HTR-8/SVneo (cell line): ENCODE results near the gene KCNK2.
"Not testable (repeated sequence)": the region's sequence is repeated elsewhere in the genome, so short reads cannot be mapped to it uniquely, and the experiment has no call there.

ENCODE experiments used
- DNase-seq: peaks from one replicate; pipeline ENCODE4 v3.0.0; 2011; ENCODE audit warnings: low spot score, mixed read lengths; ENCODE audit not compliant: insufficient read length
- FAIRE-seq: peaks from 2 replicates; lab custom pipeline; 2011; peaks lifted over from hg19 to GRCh38; lab: Jason Lieb, UNC

Gene KCNK2

GRCh38 chr1:215146240-215146975 lies 63.9 kb downstream of the KCNK2 start:
- DNase-seq (peak; percentile 12), FAIRE-seq (peak; percentile 69)

GRCh38 chr1:215147024-215147423 lies 64.5 kb downstream of the KCNK2 start:
- FAIRE-seq (no peak), DNase-seq (no peak)

DNA sequence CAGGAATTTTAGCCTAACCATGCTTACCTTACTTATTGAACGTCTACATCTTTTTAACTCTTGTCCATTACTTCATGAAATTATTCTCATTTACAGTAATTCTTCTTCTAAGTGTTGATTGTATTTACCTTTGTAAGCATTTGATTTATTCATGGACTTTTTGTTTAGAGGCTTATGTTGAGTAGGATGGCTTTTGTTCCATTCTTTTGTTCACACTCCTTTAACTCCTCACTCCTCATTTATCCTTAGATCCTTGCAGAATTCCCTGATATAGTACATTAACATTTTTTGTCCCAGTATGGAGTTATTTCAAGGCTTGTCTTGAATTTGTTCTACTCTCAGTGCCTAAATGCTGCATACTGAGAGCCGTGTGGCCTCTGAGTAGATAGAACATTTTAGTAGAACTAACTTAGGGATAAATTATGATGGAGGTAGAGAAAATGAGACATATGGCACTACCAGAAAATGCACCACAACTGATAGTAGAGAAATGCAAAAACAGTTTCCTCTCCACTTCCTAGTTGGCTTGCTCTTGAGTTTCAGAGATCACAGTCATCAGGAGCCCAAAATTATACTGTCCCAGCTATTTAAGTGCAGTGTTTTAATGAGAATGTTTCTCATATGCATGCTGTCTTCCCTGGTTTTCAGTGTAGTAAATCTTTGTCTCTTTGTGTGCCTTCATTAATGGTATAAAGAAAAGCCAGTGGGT lies 69.5 kb downstream of the KCNK2 start:
- DNase-seq (no peak), FAIRE-seq (no peak)

DNA sequence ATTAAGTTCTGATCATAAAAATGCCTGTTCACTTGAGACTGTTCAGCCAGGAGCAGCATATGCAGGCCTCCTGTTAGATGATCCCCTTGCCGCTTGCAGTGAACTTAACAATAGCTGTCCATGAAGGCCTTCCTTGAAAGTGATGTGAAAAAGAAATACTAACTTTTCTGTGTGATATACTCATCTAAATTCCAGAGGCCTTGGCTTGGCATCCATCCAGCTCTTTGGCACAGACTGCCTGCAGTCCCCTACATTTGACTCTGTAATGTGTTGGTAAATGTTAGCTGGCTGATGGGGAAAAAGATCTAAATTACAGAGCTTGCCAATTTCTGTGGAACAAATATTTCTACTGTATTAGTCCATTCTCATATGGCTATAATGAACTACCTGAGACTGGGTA lies 73.7 kb downstream of the KCNK2 start:
- no peak for FAIRE-seq
- no peak for DNase-seq

DNA sequence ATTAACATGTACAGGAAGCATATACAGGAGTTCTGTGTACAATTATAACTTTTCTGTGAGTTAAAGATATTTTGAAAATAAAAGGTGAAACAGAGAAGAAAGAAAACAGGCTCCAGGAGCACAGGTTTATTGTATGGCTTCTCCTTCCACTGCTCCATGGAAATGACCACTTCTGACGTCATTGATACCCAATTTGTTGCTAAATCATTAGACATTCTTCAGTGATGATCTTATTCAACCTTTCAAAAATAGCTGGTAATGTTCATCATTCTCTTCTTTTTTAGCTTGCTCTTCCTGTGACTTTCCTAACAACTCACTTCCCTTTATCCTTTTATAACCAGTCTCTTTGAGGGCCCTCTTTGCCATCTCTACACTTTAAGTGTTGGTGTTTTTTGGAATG lies 77.8 kb downstream of the KCNK2 start:
- FAIRE-seq = no peak
- no peak for DNase-seq

- FAIRE-seq, DNase-seq: not testable (repeated sequence)
Observed at GRCh38 chr1:215163144-215163543, 80.6 kb downstream of the KCNK2 start.

DNA sequence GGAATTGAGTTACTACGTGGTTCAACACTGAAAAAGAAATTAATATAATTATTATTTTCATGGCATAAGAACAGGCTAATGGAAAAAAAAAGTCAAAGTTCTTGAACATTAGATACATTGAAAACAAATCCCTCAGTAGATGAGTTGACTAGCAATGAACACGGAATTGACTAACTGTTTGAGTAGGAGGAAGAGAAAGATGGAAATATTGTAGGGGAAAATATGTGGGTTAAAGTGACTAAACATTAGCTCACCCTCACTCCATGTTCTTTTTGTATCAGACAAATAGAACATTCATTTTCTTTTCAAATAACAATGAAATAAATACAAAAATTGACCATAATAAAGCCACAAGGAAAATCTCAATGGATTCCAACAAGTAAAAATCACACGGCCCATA lies 84.3 kb downstream of the KCNK2 start:
- no peak for FAIRE-seq

DNA sequence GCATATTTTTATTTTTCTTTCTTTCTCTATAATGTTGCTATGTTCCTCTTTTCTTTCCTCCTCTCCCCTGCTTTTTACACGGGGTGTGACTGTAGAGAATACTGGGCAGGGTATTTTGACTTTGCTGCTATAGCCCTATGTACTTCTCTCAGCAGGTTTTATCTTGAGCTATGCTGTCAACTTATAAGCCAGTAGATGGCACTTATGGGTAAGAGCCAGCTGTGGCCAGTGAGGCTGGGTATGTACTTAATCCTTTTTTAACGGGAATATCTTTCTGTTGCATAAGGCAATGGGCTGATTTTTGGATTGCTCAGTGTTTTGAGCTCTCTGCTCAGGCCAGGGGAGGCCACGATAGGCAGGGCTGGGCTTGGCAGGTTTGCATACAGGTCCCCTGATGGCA lies 99.0 kb downstream of the KCNK2 start:
- FAIRE-seq (no peak), DNase-seq (no peak)

More for the DNA sequence above, 84.3 kb downstream of the KCNK2 start:
- no peak for DNase-seq

- DNase-seq = no peak
- FAIRE-seq = no peak
Observed at GRCh38 chr1:215185067-215185620, 102.6 kb downstream of the KCNK2 start.

- no peak for DNase-seq
Observed at GRCh38 chr1:215188302-215188950, 105.9 kb downstream of the KCNK2 start.

DNA sequence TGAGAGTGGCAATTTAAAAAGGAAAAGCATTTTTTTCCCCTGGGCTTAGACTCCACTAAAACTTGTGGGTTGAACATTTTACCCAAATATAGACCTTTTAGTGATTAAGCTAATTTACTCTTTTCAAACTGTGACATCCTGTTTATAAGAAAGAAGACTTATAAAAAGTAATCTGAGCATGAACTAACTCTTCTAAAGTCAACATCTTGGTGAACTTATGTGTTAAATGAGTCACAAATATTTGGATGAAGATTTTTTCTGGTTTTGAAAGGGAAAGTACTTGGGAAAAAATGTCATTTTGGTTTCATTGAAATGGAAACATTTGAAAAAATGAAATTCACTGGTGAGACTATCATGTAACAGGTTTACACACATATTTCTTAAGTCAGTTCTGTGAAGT lies 109.8 kb downstream of the KCNK2 start:
- no peak for FAIRE-seq

More at GRCh38 chr1:215188302-215188950, 105.9 kb downstream of the KCNK2 start:
- no peak for FAIRE-seq

DNA sequence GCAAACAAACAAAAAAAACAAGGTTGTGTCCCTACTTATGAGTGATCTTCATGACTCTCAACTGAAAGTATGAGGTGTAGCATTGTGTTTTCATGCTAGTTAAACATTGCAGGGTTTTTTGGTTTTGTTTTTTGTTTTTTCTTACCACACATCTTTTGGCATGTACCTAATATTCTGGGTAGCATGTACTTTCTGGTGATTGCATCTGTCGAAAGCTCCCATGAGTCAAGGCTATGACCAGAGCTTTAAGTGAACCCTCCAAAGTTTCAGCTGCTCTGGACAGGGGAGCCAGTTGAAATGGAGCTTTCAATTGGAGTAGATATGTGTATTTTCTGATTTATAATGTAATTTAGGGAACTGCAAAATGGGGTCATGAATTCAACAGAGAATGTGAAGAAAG lies 115.5 kb downstream of the KCNK2 start:
- FAIRE-seq = no peak
- no peak for DNase-seq

More for the DNA sequence above, 109.8 kb downstream of the KCNK2 start:
- DNase-seq = no peak

GRCh38 chr1:215200121-215200520 lies 117.6 kb downstream of the KCNK2 start:
- no peak for DNase-seq
- no peak for FAIRE-seq

DNA sequence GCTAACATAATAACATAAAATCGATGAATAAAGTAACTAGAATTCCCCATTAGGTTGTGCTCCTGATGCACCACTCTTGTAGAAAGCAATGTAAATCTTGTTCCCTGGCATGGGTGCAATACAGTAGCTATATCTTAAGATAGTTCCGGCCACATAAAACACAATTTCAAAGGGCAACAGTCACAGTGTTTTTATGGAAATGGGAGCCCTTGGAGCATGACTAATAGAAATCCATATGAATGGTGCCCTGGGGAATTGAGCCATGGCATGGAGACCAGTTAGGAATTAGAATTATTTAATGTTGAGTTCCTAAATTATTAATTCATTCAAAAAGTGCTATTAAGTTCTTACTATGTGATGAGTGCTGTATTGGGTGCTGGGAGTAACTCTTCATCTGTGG lies 118.7 kb downstream of the KCNK2 start:
- FAIRE-seq (no peak), DNase-seq (no peak)

- DNase-seq (no peak), FAIRE-seq (no peak)
Observed at GRCh38 chr1:215202868-215203267, 120.3 kb downstream of the KCNK2 start.

- FAIRE-seq = peak; percentile 38
Observed at GRCh38 chr1:215210167-215210566, 127.6 kb downstream of the KCNK2 start.

DNA sequence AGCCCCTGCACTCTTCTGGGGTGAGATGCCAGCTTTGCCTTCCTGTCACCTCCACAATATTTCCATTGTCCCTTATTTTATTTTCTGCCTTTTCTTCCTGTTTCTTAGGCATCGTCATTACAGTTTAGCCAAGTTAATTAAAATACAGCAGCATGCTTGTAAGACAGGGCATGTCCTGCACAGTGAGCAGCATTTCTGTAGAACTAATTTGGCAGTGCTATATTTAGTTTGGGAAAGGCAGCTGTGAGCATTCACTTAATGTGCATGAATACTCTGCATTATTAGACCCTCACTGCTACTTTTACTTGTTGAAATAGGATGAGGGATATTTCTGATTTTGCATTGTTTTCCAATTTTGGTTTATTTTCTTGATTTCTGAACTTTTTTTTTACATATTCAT lies 133.3 kb downstream of the KCNK2 start:
- FAIRE-seq (no peak), DNase-seq (no peak)

More at GRCh38 chr1:215210167-215210566, 127.6 kb downstream of the KCNK2 start:
- no peak for DNase-seq

- FAIRE-seq = no peak
- DNase-seq = no peak
Observed at GRCh38 chr1:215219372-215219771, 136.8 kb downstream of the KCNK2 start.

DNA sequence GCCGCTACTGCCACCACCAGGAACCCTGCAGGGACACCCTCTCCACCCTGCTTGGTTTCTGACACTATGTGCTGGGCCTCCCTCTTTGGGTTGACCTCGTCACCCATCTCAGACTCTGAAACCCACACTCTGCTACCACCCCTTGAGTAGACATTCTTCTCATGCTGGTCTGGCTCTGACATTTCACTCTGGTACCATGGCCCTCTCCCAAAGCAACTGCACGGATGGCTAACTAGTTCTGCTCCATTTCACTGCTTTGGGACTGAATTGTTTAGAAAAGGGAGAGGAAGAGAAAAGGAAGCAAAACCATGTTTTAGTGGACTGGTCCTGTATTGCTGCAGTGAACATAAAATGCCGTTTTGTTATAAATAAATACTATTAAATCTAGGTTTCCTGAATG lies 137.8 kb downstream of the KCNK2 start:
- FAIRE-seq (no peak), DNase-seq (no peak)

GRCh38 chr1:215226757-215227156 lies 144.2 kb downstream of the KCNK2 start:
- no peak for FAIRE-seq
- DNase-seq = no peak

DNA sequence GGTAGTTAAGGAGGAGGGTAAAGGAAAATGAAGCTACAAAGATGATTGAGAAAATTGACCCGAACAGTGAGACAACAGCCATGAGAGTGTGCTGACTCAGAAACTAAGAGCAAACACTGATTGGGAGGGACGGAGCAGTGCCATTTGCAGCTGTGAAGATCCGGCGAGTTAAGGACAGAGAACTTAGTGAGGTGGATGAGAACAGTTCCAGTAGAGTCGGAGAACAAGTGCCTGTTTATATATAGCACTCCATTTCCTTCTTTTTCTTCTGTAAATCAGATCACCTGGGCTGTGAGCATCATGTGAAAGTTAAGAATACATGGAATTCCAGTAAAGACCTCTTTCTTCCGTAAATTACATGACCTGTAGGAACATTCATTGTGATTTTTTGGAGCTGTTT lies 145.7 kb downstream of the KCNK2 start:
- no peak for DNase-seq
- no peak for FAIRE-seq
